H9 (cell line): ENCODE measurements around the gene CNIH1. TPM values are rescaled to one million over a fixed set of nuclear protein-coding genes. Genes with fewer than 3 reads are reported as not detected.

ENCODE experiments used
- DNase-seq: peaks from one replicate; pipeline ENCODE4 v3.0.0-alpha.2; 2017
- H2AFZ ChIP-seq: one replicate; pipeline ENCODE4 v1.6.1; 2013; ENCODE audit warnings: mild to moderate bottlenecking, low read length, control low read depth, moderate library complexity
- H2AK5ac ChIP-seq: 2 replicates; pipeline ENCODE4 v1.6.1; 2013; ENCODE audit warnings: low read length, control low read depth, mixed read lengths; ENCODE audit not compliant: insufficient read length
- H2BK120ac ChIP-seq: one replicate; pipeline ENCODE4 v1.6.1; 2013; ENCODE audit warnings: low read depth, mild to moderate bottlenecking, low read length, control low read depth, inconsistent platforms; ENCODE audit not compliant: poor library complexity, severe bottlenecking
- H2BK12ac ChIP-seq: 2 replicates; pipeline ENCODE4 v1.6.1; 2013; ENCODE audit warnings: low read length, control low read depth, mixed read lengths, low read depth; ENCODE audit not compliant: insufficient read length
- H2BK15ac ChIP-seq: 2 replicates; pipeline ENCODE4 v1.6.1; 2013; ENCODE audit warnings: low read depth, low read length, control low read depth
- H2BK20ac ChIP-seq: one replicate; pipeline ENCODE4 v1.6.1; 2013; ENCODE audit warnings: low read depth, mild to moderate bottlenecking, low read length, control low read depth, inconsistent platforms; ENCODE audit not compliant: poor library complexity, severe bottlenecking
- H2BK5ac ChIP-seq: 2 replicates; pipeline ENCODE4 v1.6.1; 2013; ENCODE audit warnings: low read length, control low read depth, mixed read lengths; ENCODE audit not compliant: insufficient read length
- H3K14ac ChIP-seq: 2 replicates; pipeline ENCODE4 v1.6.1; 2013; ENCODE audit warnings: low read length, control low read depth; ENCODE audit not compliant: insufficient read depth
- H3K18ac ChIP-seq: 2 replicates; pipeline ENCODE4 v1.6.1; 2013; ENCODE audit warnings: low read depth, mild to moderate bottlenecking, mixed read lengths, low read length, control low read depth; ENCODE audit not compliant: insufficient read length
- H3K23ac ChIP-seq: 2 replicates; pipeline ENCODE4 v1.6.1; 2013; ENCODE audit warnings: low read length, control low read depth, mixed read lengths, low read depth; ENCODE audit not compliant: insufficient read length
- H3K23me2 ChIP-seq: 2 replicates; pipeline ENCODE4 v1.6.1; 2013; ENCODE audit warnings: low read depth, mild to moderate bottlenecking, mixed read lengths, low read length, control low read depth; ENCODE audit not compliant: insufficient read length, poor library complexity, severe bottlenecking
- H3K27ac ChIP-seq: 2 replicates; pipeline ENCODE4 v1.5.1; 2013; ENCODE audit warnings: low read length, control low read depth, mixed read lengths, low read depth; ENCODE audit not compliant: insufficient read length
- H3K27me3 ChIP-seq: 2 replicates; pipeline ENCODE4 v1.6.1; 2013; ENCODE audit warnings: low read length, control low read depth, inconsistent platforms; ENCODE audit not compliant: insufficient read depth
- H3K4ac ChIP-seq: 2 replicates; pipeline ENCODE4 v1.6.1; 2013; ENCODE audit warnings: low read depth, mild to moderate bottlenecking, control low read depth, inconsistent platforms, low read length, moderate library complexity
- H3K4me1 ChIP-seq: 2 replicates; pipeline ENCODE4 v1.6.1; 2013; ENCODE audit warnings: low read length, control low read depth, inconsistent platforms; ENCODE audit not compliant: insufficient read depth
- H3K4me2 ChIP-seq: 2 replicates; pipeline ENCODE4 v1.6.1; 2013; ENCODE audit warnings: low read length, control low read depth, mixed read lengths; ENCODE audit not compliant: insufficient read length, insufficient read depth
- H3K56ac ChIP-seq: 2 replicates; pipeline ENCODE4 v1.6.1; 2013; ENCODE audit warnings: low read depth, mild to moderate bottlenecking, mixed read lengths, low read length, control low read depth; ENCODE audit not compliant: insufficient read length
- H3K79me1 ChIP-seq: 2 replicates; pipeline ENCODE4 v1.6.1; 2013; ENCODE audit warnings: low read depth, mild to moderate bottlenecking, moderate library complexity, low read length, control low read depth, inconsistent platforms; ENCODE audit not compliant: insufficient read depth, poor library complexity, severe bottlenecking
- H3K79me2 ChIP-seq: 2 replicates; pipeline ENCODE4 v1.6.1; 2013; ENCODE audit warnings: low read length, control low read depth, inconsistent platforms; ENCODE audit not compliant: insufficient read depth
- H3K9ac ChIP-seq: 2 replicates; pipeline ENCODE4 v1.6.1; 2013; ENCODE audit warnings: low read length, control low read depth, mixed read lengths; ENCODE audit not compliant: insufficient read length; ENCODE audit errors: extremely low read depth
- H3K9me3 ChIP-seq: one replicate; pipeline ENCODE4 v1.6.1; 2013; ENCODE audit warnings: low read depth, low read length, inconsistent platforms; ENCODE audit not compliant: control insufficient read depth
- H3T11ph ChIP-seq: one replicate; pipeline ENCODE4 v1.6.1; 2013; ENCODE audit warnings: mild to moderate bottlenecking, low read length, control low read depth, inconsistent platforms
- H4K20me1 ChIP-seq: one replicate; pipeline ENCODE4 v1.6.1; 2013; ENCODE audit not compliant: control insufficient read depth, insufficient read length, insufficient read depth
- H4K5ac ChIP-seq: 2 replicates; pipeline ENCODE4 v1.6.1; 2013; ENCODE audit warnings: low read depth, mild to moderate bottlenecking, mixed read lengths, low read length, control low read depth; ENCODE audit not compliant: insufficient read length
- H4K8ac ChIP-seq: replicated peaks from 2 replicates; pipeline ENCODE4 v1.6.1; 2013; ENCODE audit warnings: low read length, control low read depth, mixed read lengths, low read depth; ENCODE audit not compliant: insufficient read length
- H4K91ac ChIP-seq: 2 replicates; pipeline ENCODE4 v1.6.1; 2013; ENCODE audit warnings: low read depth, mild to moderate bottlenecking, moderate library complexity, mixed read lengths, low read length, control low read depth; ENCODE audit not compliant: insufficient read length
- H3K27ac Mint-ChIP-seq, 3 experiments: 2 replicates in 2 of 3; 3 replicates in 1 of 3; pipeline ENCODE4 v1.8.0; 2020 to 2021; ENCODE audit warnings: mixed read lengths in 3 of 3, mild to moderate bottlenecking in 1 of 3, moderate library complexity in 1 of 3
- H3K27me3 Mint-ChIP-seq: 2 replicates; pipeline ENCODE4 v1.8.0; 2021; ENCODE audit warnings: low read depth, mild to moderate bottlenecking, moderate library complexity, mixed read lengths
- H3K36me3 Mint-ChIP-seq, 3 experiments: 2 replicates in 2 of 3; 3 replicates in 1 of 3; pipeline ENCODE4 v1.8.0; 2020 to 2021; ENCODE audit warnings: low read depth in 3 of 3, mixed read lengths in 3 of 3; ENCODE audit not compliant: insufficient read depth in 1 of 3
- H3K4me1 Mint-ChIP-seq, 2 experiments: 2 replicates each; pipeline ENCODE4 v1.8.0; 2020; ENCODE audit warnings: mixed read lengths in 2 of 2
- H3K4me3 Mint-ChIP-seq, 2 experiments: 2 replicates in 1 of 2; 3 replicates in 1 of 2; pipeline ENCODE4 v1.8.0; 2020 to 2021; ENCODE audit warnings: mild to moderate bottlenecking in 2 of 2, mixed read lengths in 2 of 2, moderate library complexity in 1 of 2
- H3K9me3 Mint-ChIP-seq, 2 experiments: 2 replicates in 1 of 2; 3 replicates in 1 of 2; pipeline ENCODE4 v1.8.0; 2020; ENCODE audit warnings: mild to moderate bottlenecking in 2 of 2, mixed read lengths in 2 of 2, moderate library complexity in 1 of 2
- WGBS: extraction: QIAGEN DNeasy Blood & Tissue Kit; methylation state at CpG from one replicate; pipeline ENCODE4 v1.1.7; 2013; ENCODE audit warnings: missing lambda C conversion rate, low lambda C conversion rate, mixed read lengths; ENCODE audit not compliant: insufficient read length; ENCODE audit errors: extremely low coverage; 5-methylcytosine and 5-hydroxymethylcytosine counted together
- total RNA-seq: library from RNA; stranded (reverse); gene quantifications from 2 replicates; pipeline ENCODE4 v1.2.1, GENCODE V29; 2021
- TF ChIP-seq, protein P1 (sequence below): fragments of 200-600 bp; sonication (generic); conservative IDR thresholded peaks from 3 replicates; pipeline ENCODE4 v1.8.0; 2021; ENCODE audit warnings: antibody characterized with exemption, mild to moderate bottlenecking

Gene CNIH1
- total RNA-seq, 1 experiment from 2014 or later = 99.3 TPM

DNA sequence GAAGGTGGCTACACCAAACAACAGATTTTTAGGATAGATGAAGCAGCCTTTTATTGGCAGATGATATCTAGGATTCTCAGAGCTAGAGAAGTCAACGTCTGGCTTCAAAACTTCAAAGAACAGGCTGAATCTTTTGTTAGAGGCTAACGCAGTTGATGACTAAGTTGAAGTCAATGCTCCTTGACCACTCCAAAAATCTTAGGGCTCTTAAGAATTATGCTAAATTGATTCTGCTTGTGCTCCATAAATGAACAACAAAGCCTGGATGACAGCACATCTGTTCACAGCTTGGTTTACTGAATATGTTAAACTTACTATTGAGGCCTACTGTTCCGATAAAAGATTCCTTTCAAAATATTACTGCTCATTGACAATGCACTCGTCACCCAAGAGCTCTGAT lies 57.3 kb downstream of the CNIH1 start:
- H2AFZ ChIP-seq = no peak overlapping the region
- H3K4ac ChIP-seq = no peak overlapping the region
- no peak overlapping the region for H3K9ac ChIP-seq
- no peak overlapping the region for H2BK15ac ChIP-seq
- H3K9me3 ChIP-seq = no peaks in the 10 kb centered on the region
- H3K4me1 ChIP-seq = no peaks in the 10 kb centered on the region
- Mint-ChIP-seq H3K27ac (no peak overlapping the region), H3K27me3 (peaks cover 4% of the 10 kb centered on the region), H3K4me3 (no peak overlapping the region), H3K4me1 (peaks cover 5 to 10% of the 10 kb centered on the region in 2 experiments; a peak in 3 of 4 replicates), H3K36me3 (no peaks in the 10 kb centered on the region), H3K9me3 (no peaks in the 10 kb centered on the region)
- H4K5ac ChIP-seq = no peak overlapping the region
- H2BK120ac ChIP-seq = no peak overlapping the region
- no peak for DNase-seq
- WGBS = no CpG with 5 or more reads among the region's 4 CpGs
- no peak overlapping the region for H3K27ac ChIP-seq
- H3K79me1 ChIP-seq = no peaks in the 10 kb centered on the region
- no peak overlapping the region for H3K23ac ChIP-seq
- no peak overlapping the region for H3K14ac ChIP-seq
- H3K4me2 ChIP-seq = no peak overlapping the region
- no peak overlapping the region for H3K18ac ChIP-seq
- no peak overlapping the region for H4K8ac ChIP-seq
- H4K91ac ChIP-seq = no peak overlapping the region
- no peaks in the 10 kb centered on the region for H4K20me1 ChIP-seq
- no peaks in the 10 kb centered on the region for H3K27me3 ChIP-seq
- H2BK5ac ChIP-seq = no peak overlapping the region
- no peak overlapping the region for H2BK12ac ChIP-seq
- TF ChIP-seq, protein P1, sequence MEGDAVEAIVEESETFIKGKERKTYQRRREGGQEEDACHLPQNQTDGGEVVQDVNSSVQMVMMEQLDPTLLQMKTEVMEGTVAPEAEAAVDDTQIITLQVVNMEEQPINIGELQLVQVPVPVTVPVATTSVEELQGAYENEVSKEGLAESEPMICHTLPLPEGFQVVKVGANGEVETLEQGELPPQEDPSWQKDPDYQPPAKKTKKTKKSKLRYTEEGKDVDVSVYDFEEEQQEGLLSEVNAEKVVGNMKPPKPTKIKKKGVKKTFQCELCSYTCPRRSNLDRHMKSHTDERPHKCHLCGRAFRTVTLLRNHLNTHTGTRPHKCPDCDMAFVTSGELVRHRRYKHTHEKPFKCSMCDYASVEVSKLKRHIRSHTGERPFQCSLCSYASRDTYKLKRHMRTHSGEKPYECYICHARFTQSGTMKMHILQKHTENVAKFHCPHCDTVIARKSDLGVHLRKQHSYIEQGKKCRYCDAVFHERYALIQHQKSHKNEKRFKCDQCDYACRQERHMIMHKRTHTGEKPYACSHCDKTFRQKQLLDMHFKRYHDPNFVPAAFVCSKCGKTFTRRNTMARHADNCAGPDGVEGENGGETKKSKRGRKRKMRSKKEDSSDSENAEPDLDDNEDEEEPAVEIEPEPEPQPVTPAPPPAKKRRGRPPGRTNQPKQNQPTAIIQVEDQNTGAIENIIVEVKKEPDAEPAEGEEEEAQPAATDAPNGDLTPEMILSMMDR = no peak
- H3K79me2 ChIP-seq = no peaks in the 10 kb centered on the region
- H3K56ac ChIP-seq = no peak overlapping the region
- H2AK5ac ChIP-seq = no peak overlapping the region
- no peak overlapping the region for H2BK20ac ChIP-seq
- no peak overlapping the region for H3T11ph ChIP-seq
- no peaks in the 10 kb centered on the region for H3K23me2 ChIP-seq
